OCI-LY1 (cell line): ENCODE measurements around the gene PRDX6.

Source experiments
- CTCF ChIP-seq: fragments of 200-600 bp; sonication (generic), shearing (Covaris generic); IDR thresholded peaks from 2 replicates; pipeline ENCODE4 v1.5.1; 2017; ENCODE audit warnings: mild to moderate bottlenecking, antibody characterized with exemption, low read length, moderate library complexity, mixed read lengths
- EZH2 ChIP-seq: fragments of 200-600 bp; sonication (generic), shearing (Covaris generic); IDR thresholded peaks from 2 replicates; pipeline ENCODE4 v1.8.0; 2017; ENCODE audit warnings: borderline replicate concordance, mixed run types, mild to moderate bottlenecking, antibody characterized with exemption, low read length, moderate library complexity, mixed read lengths

DNA sequence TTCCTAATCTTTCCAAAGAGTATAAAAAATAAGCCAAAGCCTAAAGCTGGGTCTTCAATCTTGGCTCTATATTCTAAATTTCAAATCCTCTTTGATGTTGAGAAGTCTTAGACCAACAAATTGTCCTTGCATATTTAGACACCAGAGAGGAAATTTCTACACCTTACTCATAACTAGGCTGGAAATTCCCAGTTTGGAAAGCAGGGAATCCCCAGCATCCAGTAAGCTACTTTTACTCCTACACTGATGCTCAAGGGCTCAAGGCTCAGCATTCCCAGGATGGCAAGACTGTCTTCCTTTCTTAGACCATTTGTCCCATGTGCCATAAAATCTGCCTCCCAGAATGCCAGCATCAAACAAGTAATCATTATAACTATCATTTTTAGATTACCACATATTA is 28.3 kb downstream of the PRDX6 start:
- TF ChIP-seq CTCF (no peak), EZH2 (no peak)
